Peyer's patch (tissue), 4 donors: ENCODE results near the gene PPP1R26.

Source experiments
- CTCF ChIP-seq, 6 experiments: fragments of 450-650 bp in 4 of 6; fragments of 200-600 bp in 2 of 6; sonication (generic) in 1 of 6; IDR thresholded peaks; one replicate each; pipeline ENCODE4 v1.5.1; 2017 to 2019; ENCODE audit warnings: antibody characterized with exemption in 6 of 6, mild to moderate bottlenecking in 3 of 6, moderate library complexity in 1 of 6
- POLR2A ChIP-seq, 2 donors: fragments of 450-650 bp; IDR thresholded peaks; one replicate each; pipeline ENCODE4 v1.5.1; 2017; ENCODE audit warnings: antibody characterized with exemption in 2 of 2, mild to moderate bottlenecking in 2 of 2, moderate library complexity in 2 of 2

DNA sequence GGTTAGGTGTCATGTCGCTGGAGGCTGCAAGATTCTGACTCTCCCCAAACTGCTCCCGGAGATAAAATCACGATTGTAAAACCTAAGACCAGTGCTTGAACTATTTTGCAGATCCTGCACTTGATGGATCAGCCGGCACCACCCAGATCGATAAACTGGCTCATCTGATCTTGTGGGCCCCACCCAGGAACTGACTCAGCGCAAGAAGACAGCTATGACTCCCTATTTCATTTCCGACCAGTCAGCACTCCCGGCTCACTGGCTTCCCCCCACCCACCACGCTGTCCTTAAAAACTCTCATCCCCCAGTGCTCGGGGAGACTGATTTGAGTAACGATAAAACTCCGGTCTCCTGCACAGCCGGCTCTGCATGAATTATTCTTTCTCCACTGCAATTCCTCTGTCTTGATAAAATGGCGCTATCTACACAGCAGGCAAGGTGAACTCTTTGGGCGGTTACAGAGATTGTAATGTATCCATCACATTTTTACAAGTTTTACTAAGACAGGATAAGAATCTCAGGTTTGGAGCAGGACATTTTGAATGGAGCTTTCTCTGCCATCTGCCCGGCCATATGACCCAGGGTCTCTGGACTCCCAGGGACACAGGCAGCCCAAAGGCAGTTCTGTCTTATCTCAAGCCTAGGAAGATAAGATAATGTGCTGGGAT is 10.6 kb upstream of the PPP1R26 start:
- TF ChIP-seq CTCF (IDR thresholded peaks at IDR 0.05) = no peak
- no peak for TF ChIP-seq POLR2A (IDR thresholded peaks at IDR 0.05)
